DND-41 (cell line): ENCODE data around the gene PAFAH1B1.

Experiments
- ATAC-seq: fragments of 200-7000 bp; cut with Tn5 transposase; 3 replicates; pipeline ENCODE4 v1.9.1; 2021; ENCODE audit warnings: low read depth; ENCODE audit not compliant: insufficient read depth
- DNase-seq: peaks from one replicate; pipeline ENCODE4 v3.0.0-alpha.2; 2020
- H2AFZ ChIP-seq: 2 replicates; pipeline ENCODE4 v1.6.0; 2012; ENCODE audit warnings: low read depth, low read length
- H3K27ac ChIP-seq: 2 replicates; pipeline ENCODE4 v1.5.1; 2012; ENCODE audit warnings: low read length, inconsistent platforms
- H3K27me3 ChIP-seq: fragments of 200-600 bp; sonication (generic); 2 replicates; pipeline ENCODE4 v1.6.0; 2012; ENCODE audit warnings: low read length, mild to moderate bottlenecking, inconsistent platforms; ENCODE audit not compliant: insufficient read depth, poor library complexity
- H3K36me3 ChIP-seq: 2 replicates; pipeline ENCODE4 v1.5.1; 2012; ENCODE audit warnings: low read length, inconsistent platforms; ENCODE audit not compliant: insufficient read depth
- H3K4me1 ChIP-seq: 2 replicates; pipeline ENCODE4 v1.5.1; 2012; ENCODE audit warnings: mild to moderate bottlenecking, low read length; ENCODE audit not compliant: insufficient read depth
- H3K4me2 ChIP-seq: 2 replicates; pipeline ENCODE4 v1.6.0; 2012; ENCODE audit warnings: mild to moderate bottlenecking, moderate library complexity, low read length, inconsistent platforms; ENCODE audit not compliant: insufficient read depth
- H3K4me3 ChIP-seq, 2 experiments: fragments of 200-600 bp in 1 of 2; shearing (Covaris generic) in 1 of 2; 2 replicates each; pipeline ENCODE4 v1.5.1; 2012 to 2016; ENCODE audit warnings: inconsistent platforms in 2 of 2, low read length in 2 of 2, mild to moderate bottlenecking in 2 of 2, low read depth in 1 of 2, moderate library complexity in 1 of 2
- H3K79me2 ChIP-seq: 2 replicates; pipeline ENCODE4 v1.6.0; 2012; ENCODE audit warnings: low read length, inconsistent platforms; ENCODE audit not compliant: insufficient read depth
- H3K9ac ChIP-seq: 2 replicates; pipeline ENCODE4 v1.6.0; 2012; ENCODE audit warnings: low read depth, mild to moderate bottlenecking, inconsistent platforms, low read length, moderate library complexity
- H3K9me3 ChIP-seq: 2 replicates; pipeline ENCODE4 v1.5.1; 2012; ENCODE audit warnings: low read length, moderate library complexity, mild to moderate bottlenecking, inconsistent platforms; ENCODE audit not compliant: insufficient read depth, severe bottlenecking
- H4K20me1 ChIP-seq: 2 replicates; pipeline ENCODE4 v1.6.0; 2012; ENCODE audit warnings: low read length; ENCODE audit not compliant: insufficient read depth
- CTCF ChIP-seq: IDR thresholded peaks from 2 replicates; pipeline ENCODE4 v1.5.1; 2012; ENCODE audit warnings: borderline replicate concordance, low read length, moderate library complexity, mild to moderate bottlenecking; ENCODE audit not compliant: poor library complexity, severe bottlenecking; ENCODE audit errors: extremely low read depth
- EZH2 ChIP-seq: IDR thresholded peaks from 3 replicates; pipeline ENCODE4 v1.6.1; 2012; ENCODE audit warnings: borderline replicate concordance, low read depth, mild to moderate bottlenecking, moderate library complexity, low read length, inconsistent platforms; ENCODE audit not compliant: severe bottlenecking

Gene PAFAH1B1

DNA sequence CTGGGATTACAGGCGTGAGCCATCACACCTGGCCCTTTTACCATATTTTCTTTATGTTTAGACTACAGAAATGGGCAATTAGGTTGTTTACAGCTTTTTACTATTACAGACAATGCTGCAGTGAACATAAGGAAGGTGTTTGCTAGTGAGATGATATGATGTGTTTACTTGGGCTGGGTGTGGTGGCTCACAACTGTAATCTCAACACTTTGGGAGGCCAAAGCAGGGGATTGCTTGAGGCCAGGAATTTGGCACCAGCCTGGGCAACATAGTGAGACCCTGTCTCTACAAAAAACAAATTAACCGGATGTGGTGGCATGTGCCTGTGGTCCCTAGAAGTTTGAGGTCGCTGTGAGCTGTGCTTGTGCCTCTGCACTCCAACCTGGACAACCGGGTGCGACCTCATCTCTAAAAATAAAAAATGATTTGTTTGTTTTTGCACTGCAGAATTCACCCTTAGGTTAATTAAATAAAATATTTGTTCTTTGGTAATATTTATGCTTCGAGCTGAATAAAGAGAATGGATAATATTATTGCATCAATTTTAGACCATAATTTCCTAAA, 15.0 kb downstream of the PAFAH1B1 start:
- peaks cover 100% of the 10 kb centered on the region for H3K79me2 ChIP-seq
- DNase-seq, result no peak
- no peak overlapping the region for H3K4me3 ChIP-seq
- peaks cover 94% of the 10 kb centered on the region for H4K20me1 ChIP-seq
- peaks cover 32% of the 10 kb centered on the region for H3K36me3 ChIP-seq
- H3K27me3 ChIP-seq, result no peaks in the 10 kb centered on the region
- no peaks in the 10 kb centered on the region for H3K4me1 ChIP-seq
- TF ChIP-seq CTCF (no peak), EZH2 (no peak)
- H3K9ac ChIP-seq, result no peak overlapping the region
- H3K4me2 ChIP-seq, result no peak overlapping the region
- H3K9me3 ChIP-seq, result no peaks in the 10 kb centered on the region
- no peak overlapping the region for H2AFZ ChIP-seq
- no peak overlapping the region for H3K27ac ChIP-seq
- ATAC-seq, result no peak

GRCh38 chr17:2609091-2609490, 15.6 kb downstream of the PAFAH1B1 start:
- Histone ChIP-seq H4K20me1 (peaks cover 94% of the 10 kb centered on the region), H3K79me2 (peaks cover 100% of the 10 kb centered on the region)
- TF ChIP-seq CTCF, result no peak
- no peak for TF ChIP-seq EZH2

GRCh38 chr17:2610195-2611175, 17.0 kb downstream of the PAFAH1B1 start:
- no peak for TF ChIP-seq EZH2
- TF ChIP-seq CTCF, result no peak
- no peak for DNase-seq
- H3K9ac ChIP-seq, result no peak overlapping the region

More at GRCh38 chr17:2609091-2609490, 15.6 kb downstream of the PAFAH1B1 start:
- Histone ChIP-seq H3K9ac (no peak overlapping the region), H3K27me3 (no peaks in the 10 kb centered on the region), H3K4me2 (no peak overlapping the region), H3K27ac (no peak overlapping the region), H2AFZ (no peak overlapping the region), H3K4me3 (no peak overlapping the region), H3K4me1 (no peaks in the 10 kb centered on the region), H3K9me3 (no peaks in the 10 kb centered on the region), H3K36me3 (peaks cover 35% of the 10 kb centered on the region)
- ATAC-seq (no peak), DNase-seq (no peak)

More at GRCh38 chr17:2610195-2611175, 17.0 kb downstream of the PAFAH1B1 start:
- peaks cover 94% of the 10 kb centered on the region for H4K20me1 ChIP-seq
- no peaks in the 10 kb centered on the region for H3K27me3 ChIP-seq
- H3K4me3 ChIP-seq, result no peak overlapping the region
- H3K4me2 ChIP-seq, result no peak overlapping the region
- no peak overlapping the region for H2AFZ ChIP-seq
- H3K27ac ChIP-seq, result no peak overlapping the region
- no peaks in the 10 kb centered on the region for H3K9me3 ChIP-seq
- H3K79me2 ChIP-seq, result peaks cover 100% of the 10 kb centered on the region
- H3K36me3 ChIP-seq, result peaks cover 32% of the 10 kb centered on the region
- H3K4me1 ChIP-seq, result no peaks in the 10 kb centered on the region
- ATAC-seq, result no peak
